Stimulated activated CD4-positive, alpha-beta T cell treated with anti-CD3 and anti-CD28 coated beads, Interleukin-4, amount 100 ng/mL, for 24 hours (primary cell): ENCODE measurements around the gene SNX9.

Experiments used
- DNase-seq: peaks from one replicate; pipeline ENCODE4 v3.0.0-alpha.2; 2020

Gene SNX9

GRCh38 chr6:157860505-157860991 is 37.5 kb downstream of the SNX9 start:
- DNase-seq: peak; percentile 41

- no peak for DNase-seq
These were observed 38.1 kb downstream of the SNX9 start for GRCh38 chr6:157861184-157861583.

- DNase-seq: no peak
These were observed 38.8 kb downstream of the SNX9 start for GRCh38 chr6:157861814-157862213.

DNA sequence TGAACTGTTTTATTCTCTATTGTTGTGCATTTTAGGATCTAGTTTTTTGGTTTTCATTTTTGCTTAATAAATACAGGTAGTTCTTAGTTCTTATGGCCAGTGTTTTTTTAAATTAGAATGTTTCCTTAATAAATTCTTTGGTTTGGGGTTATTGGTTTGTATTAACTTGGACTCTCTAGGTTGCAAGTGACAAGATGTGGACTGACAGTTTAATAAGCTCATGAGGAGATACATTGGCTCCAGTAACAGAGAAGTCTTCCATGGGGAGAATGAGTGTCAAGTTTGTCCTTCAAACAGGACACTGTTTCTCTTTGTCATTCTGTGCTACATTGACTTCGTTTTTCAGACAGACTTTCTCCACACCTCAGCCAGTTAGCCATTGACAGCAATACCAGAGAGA is 39.7 kb downstream of the SNX9 start:
- DNase-seq: no peak

DNA sequence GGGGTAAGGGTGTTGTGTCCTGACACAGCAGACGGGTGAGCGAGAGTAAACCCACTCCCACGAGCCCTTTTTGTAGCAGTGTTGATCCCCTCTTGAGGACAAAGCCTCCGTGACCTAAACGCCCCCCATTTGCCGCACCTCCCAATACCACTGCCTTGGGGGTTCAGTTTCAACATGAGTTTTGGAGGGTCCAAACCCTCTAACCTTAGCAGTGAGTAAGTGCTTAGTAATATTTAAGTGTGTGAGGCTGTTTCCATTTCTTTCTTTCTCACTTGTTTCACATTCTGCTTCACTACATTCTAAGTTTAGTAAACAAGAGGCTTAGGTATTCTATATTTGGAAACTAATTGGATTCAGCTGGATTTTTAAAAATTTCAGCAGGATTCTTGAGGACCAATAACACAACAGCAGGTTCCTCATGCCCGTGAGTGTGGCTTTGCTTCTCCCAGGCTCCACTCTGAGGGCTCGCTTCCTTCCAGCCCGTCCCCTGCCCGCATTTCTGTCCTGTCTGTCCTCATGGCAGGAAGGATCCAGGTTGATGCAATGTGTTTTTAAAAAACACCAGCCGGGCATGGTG is 41.2 kb downstream of the SNX9 start:
- DNase-seq: no peak

DNA sequence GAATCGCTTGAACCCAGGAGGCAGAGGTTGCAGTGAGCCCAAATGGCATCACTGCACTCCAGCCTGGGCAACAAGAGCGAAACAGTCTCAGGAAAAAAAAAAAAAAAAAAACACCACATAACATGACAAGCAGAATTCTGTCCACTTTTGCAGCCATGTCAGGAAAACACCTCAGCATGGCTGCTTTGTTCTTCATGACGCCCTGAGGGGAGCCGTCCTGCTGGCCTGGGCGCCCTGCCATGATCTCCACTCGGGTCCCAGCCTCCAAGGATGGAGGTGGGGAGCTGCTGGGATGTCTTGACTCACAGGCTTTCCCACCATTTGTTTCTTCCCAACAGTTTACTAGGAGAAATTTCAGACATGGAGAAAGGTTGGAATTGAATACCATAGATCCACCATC is 42.2 kb downstream of the SNX9 start:
- no peak for DNase-seq

- peak; percentile 30 for DNase-seq
These were observed 44.1 kb downstream of the SNX9 start for GRCh38 chr6:157867155-157867559.

- DNase-seq: no peak
These were observed 44.9 kb downstream of the SNX9 start for GRCh38 chr6:157867981-157868380.

DNA sequence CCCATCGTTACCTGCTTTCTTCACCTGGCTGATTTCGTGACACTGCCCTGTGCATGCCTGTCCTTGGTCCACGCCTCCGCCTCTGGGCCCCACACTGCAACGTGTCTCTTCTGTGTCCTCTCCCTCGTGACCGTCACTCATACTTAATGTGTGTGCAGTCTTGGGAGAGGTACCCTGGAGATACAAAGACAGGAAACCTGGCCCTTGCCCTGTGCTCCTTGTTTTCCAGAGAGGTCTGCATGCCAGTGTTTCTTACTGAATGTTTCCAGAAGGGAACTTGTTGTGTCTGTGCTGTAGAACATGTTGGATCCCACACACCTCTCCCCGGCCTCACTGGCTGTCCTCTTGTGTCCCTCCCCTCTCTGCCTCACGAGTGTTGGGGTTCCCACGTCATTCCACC is 45.8 kb downstream of the SNX9 start:
- DNase-seq: no peak

DNA sequence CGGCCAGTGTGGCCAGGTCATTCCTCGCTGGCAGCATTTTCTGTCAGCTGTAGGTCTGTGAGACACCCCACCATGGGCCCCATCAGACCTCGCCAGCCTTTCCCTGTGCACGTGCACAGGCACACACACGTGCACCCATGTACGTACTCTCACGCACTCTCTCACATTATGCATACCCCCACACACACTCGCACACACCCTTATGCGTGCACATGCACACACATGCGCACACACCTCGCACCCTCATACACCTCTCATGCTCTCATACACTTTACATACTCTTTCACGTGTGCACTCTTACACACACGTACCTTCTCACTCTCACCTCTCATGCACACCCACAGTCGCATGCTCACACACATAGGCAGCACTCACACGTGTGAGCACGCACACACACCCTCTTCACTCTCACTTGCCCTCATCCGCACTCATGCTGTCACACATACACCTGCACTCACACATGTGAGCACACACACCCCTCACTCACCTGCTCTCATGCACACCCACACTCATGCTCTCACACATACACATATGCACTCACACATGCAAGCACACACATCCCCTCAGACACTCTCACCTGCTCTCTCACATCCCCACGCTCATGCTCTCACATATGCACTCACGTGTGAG is 46.7 kb downstream of the SNX9 start:
- DNase-seq: no peak

- DNase-seq: peak; percentile 87
These were observed 50.8 kb downstream of the SNX9 start for GRCh38 chr6:157873735-157874344.

- no peak for DNase-seq
These were observed 54.1 kb downstream of the SNX9 start for GRCh38 chr6:157877149-157877548.

GRCh38 chr6:157877573-157878438 is 54.8 kb downstream of the SNX9 start:
- no peak for DNase-seq

GRCh38 chr6:157879034-157879872 is 56.2 kb downstream of the SNX9 start:
- DNase-seq: no peak

DNA sequence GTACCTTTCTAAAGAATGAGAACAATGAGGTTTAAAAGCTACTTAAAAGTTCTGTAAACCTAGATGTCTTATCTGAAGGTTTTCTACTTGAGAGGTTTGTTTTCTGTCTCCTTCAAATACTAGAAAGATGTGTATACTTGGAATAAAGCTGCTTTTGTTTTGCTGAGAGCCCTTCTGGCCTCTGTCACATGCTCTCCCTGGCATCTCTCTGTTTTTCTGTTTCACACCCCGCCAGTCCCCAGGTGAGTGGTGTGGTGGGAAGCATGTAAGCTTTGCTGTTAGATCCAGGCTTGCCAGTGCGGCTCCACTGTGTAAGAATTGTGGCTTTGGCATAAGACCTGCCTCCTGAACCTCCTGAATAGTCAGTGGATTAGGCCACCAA is 56.8 kb downstream of the SNX9 start:
- DNase-seq: no peak

DNA sequence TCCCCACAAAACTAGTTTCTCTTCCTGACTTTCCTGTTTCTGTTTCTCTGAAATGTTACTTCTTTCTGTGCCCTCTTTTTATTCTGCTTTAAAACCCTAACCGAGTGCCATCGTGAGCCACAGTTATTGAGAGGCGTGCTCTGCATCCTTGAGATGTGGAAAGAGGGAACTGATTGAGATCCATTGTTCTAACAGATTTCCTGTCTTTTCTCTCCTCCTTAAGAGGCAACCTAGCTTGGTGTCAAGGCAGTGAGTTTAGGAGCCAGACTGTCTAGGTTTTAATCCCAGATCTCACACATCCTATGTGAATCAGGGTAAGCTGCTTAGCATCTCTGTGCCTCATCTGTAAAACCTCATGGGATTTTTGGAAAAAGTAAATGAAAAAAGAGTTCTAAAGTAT is 57.5 kb downstream of the SNX9 start:
- no peak for DNase-seq

- no peak for DNase-seq
These were observed 58.3 kb downstream of the SNX9 start for GRCh38 chr6:157881342-157881741.

- DNase-seq: no peak
These were observed 61.7 kb downstream of the SNX9 start for GRCh38 chr6:157884756-157885155.

GRCh38 chr6:157885211-157885788 is 62.3 kb downstream of the SNX9 start:
- DNase-seq: peak; percentile 59

DNA sequence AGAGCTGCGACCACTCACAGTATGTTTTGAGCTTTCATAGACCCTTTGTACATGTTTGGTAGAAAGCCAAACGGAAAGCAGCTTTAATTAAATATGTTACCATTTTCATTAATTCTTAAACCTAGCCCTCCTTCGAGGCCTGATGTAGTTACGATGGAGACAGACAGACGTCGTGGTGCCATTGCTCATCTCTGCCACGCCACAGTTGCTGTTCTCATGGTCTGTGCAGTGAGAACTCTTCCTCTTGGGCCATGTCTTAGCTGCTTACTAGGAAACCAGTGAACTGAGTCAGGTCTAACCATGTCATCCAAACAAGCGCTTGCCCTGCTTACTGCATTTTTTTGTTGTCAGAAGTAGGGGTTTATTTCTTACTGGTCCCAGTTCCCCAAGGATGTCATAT is 62.8 kb downstream of the SNX9 start:
- DNase-seq: no peak

DNA sequence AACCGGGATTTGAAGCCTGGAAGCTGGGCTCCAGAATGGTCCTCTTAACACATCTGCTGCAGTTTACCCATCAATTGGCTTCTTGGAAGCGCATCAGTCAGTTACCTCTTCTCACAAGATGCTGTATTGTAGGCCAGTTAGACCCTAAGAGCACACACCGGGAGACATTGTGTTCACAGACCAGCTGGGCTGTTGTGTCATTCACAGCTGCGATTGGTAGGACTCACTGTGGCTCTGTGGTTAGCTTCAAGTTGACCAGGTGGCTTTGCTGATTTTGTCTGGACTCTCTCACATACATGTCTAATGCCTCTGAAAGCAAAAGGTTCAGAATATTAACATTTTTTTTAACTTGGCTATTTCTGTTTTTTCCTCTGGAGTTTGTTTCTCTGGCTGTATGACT is 64.8 kb downstream of the SNX9 start:
- DNase-seq: no peak
